K562 treated with DMSO at 1 percent for 12 hours (cell line): ENCODE data around the gene KRTAP4-1. TPM values are rescaled to one million over a fixed set of nuclear protein-coding genes. Genes with fewer than 3 reads are reported as not detected.

Experiments used
- total RNA-seq: library from RNA; unstranded; fragments of 300-600 nt; gene quantifications from 2 replicates; pipeline ENCODE4 v1.2.3, GENCODE V29; 2022; ENCODE audit not compliant: insufficient read depth

KRTAP4-1 gene
- not detected in 2 replicates for total RNA-seq

GRCh38 chr17:41184480-41184961 is at the start of gene KRTAP4-1:
KRTAP4-1 (minus strand) TSS chr17:41184911; CDS start chr17:41184854, 57 bp downstream.

GRCh38 chr17:41232399-41233105 is 47.8 kb upstream of the KRTAP4-1 start, which contains the start of gene KRTAP9-3:
KRTAP9-3 (plus strand) TSS chr17:41232449; CDS start chr17:41232502, 53 bp downstream.

GRCh38 chr17:41226598-41227095 is 41.9 kb upstream of the KRTAP4-1 start, which contains the start of gene KRTAP9-2:
KRTAP9-2 (plus strand) TSS chr17:41226648; CDS start chr17:41226655, 7 bp downstream.

GRCh38 chr17:41189837-41190318 is 5.2 kb upstream of the KRTAP4-1 start, which contains the start of gene KRTAP9-1:
KRTAP9-1 (plus strand) TSS chr17:41189887; CDS start chr17:41189887, 0 bp downstream.

GRCh38 chr17:41177727-41178271 is 6.9 kb downstream of the KRTAP4-1 start, which contains the start of gene KRTAP4-2:
KRTAP4-2 (minus strand) TSS chr17:41178221; CDS start chr17:41178164, 57 bp downstream.

GRCh38 chr17:41168121-41168520 is 16.6 kb downstream of the KRTAP4-1 start, which contains the start of gene KRTAP4-3:
KRTAP4-3 (minus strand) TSS chr17:41168221; CDS start chr17:41168172, 49 bp downstream.

GRCh38 chr17:41160648-41161047 is 24.1 kb downstream of the KRTAP4-1 start, which contains the start of gene KRTAP4-4:
KRTAP4-4 (minus strand) TSS chr17:41160748; CDS start chr17:41160691, 57 bp downstream.

GRCh38 chr17:41149652-41149985 is 35.1 kb downstream of the KRTAP4-1 start, which contains the start of gene KRTAP4-5:
KRTAP4-5 (minus strand) TSS chr17:41149825; CDS start chr17:41149767, 58 bp downstream.

GRCh38 chr17:41140360-41141131 is 44.2 kb downstream of the KRTAP4-1 start, which contains the start of gene KRTAP4-6:
KRTAP4-6 (minus strand) TSS chr17:41140544; CDS start chr17:41140487, 57 bp downstream.

Other genes with a start within 250 kb of the KRTAP4-1 start
- gene KRT23, start 247.3 kb downstream of the KRTAP4-1 start, total RNA-seq: not detected in 2 replicates
- gene KRT39, start 218.0 kb downstream of the KRTAP4-1 start, total RNA-seq: not detected in 2 replicates
- not detected in 2 replicates for gene KRT40, start 200.6 kb downstream of the KRTAP4-1 start, total RNA-seq
- gene KRTAP3-3, start 190.7 kb downstream of the KRTAP4-1 start, total RNA-seq: not detected in 2 replicates
- not detected in 2 replicates for gene KRTAP3-2, start 185.0 kb downstream of the KRTAP4-1 start, total RNA-seq
- gene KRTAP3-1, start 175.8 kb downstream of the KRTAP4-1 start, total RNA-seq: not detected in 2 replicates
- gene KRTAP1-5, start 157.7 kb downstream of the KRTAP4-1 start, total RNA-seq: not detected in 2 replicates
- gene KRTAP1-4, start 154.7 kb downstream of the KRTAP4-1 start, total RNA-seq: not detected in 2 replicates
- gene KRTAP1-3, start 150.0 kb downstream of the KRTAP4-1 start, total RNA-seq: not detected in 2 replicates
- gene KRTAP1-1, start 143.5 kb downstream of the KRTAP4-1 start, total RNA-seq: not detected in 2 replicates
- not detected in 2 replicates for gene KRTAP2-1, start 137.6 kb downstream of the KRTAP4-1 start, total RNA-seq
- gene KRTAP2-2, start 129.7 kb downstream of the KRTAP4-1 start, total RNA-seq: not detected in 2 replicates
- not detected in 2 replicates for gene KRTAP2-3, start 124.8 kb downstream of the KRTAP4-1 start, total RNA-seq
- not detected in 2 replicates for gene KRTAP2-4, start 119.0 kb downstream of the KRTAP4-1 start, total RNA-seq
- gene KRTAP4-7, start 100.8 kb downstream of the KRTAP4-1 start, total RNA-seq: not detected in 2 replicates
- gene KRTAP4-8, start 86.8 kb downstream of the KRTAP4-1 start, total RNA-seq: not detected in 2 replicates
- not detected in 2 replicates for gene KRTAP4-16, start 82.7 kb downstream of the KRTAP4-1 start, total RNA-seq
- not detected in 2 replicates for gene KRTAP4-9, start 79.5 kb downstream of the KRTAP4-1 start, total RNA-seq
- not detected in 2 replicates for gene KRTAP4-11, start 66.5 kb downstream of the KRTAP4-1 start, total RNA-seq
- not detected in 2 replicates for gene KRTAP4-12, start 60.7 kb downstream of the KRTAP4-1 start, total RNA-seq
- not detected in 2 replicates for gene KRTAP4-6, start 44.4 kb downstream of the KRTAP4-1 start, total RNA-seq
- not detected in 2 replicates for gene KRTAP4-5, start 35.1 kb downstream of the KRTAP4-1 start, total RNA-seq
- not detected in 2 replicates for gene KRTAP4-4, start 24.2 kb downstream of the KRTAP4-1 start, total RNA-seq
- not detected in 2 replicates for gene KRTAP4-3, start 16.7 kb downstream of the KRTAP4-1 start, total RNA-seq
- not detected in 2 replicates for gene KRTAP4-2, start 6.7 kb downstream of the KRTAP4-1 start, total RNA-seq
- gene KRTAP9-1, start 5.0 kb upstream of the KRTAP4-1 start, total RNA-seq: not detected in 2 replicates
- not detected in 2 replicates for gene KRTAP9-2, start 41.7 kb upstream of the KRTAP4-1 start, total RNA-seq
- not detected in 2 replicates for gene KRTAP9-3, start 47.5 kb upstream of the KRTAP4-1 start, total RNA-seq
- not detected in 2 replicates for gene KRTAP9-8, start 53.1 kb upstream of the KRTAP4-1 start, total RNA-seq
- gene KRTAP9-4, start 64.8 kb upstream of the KRTAP4-1 start, total RNA-seq: not detected in 2 replicates
- not detected in 2 replicates for gene KRTAP9-9, start 70.5 kb upstream of the KRTAP4-1 start, total RNA-seq
- gene KRTAP9-6, start 80.5 kb upstream of the KRTAP4-1 start, total RNA-seq: not detected in 2 replicates
- not detected in 2 replicates for gene KRTAP9-7, start 90.8 kb upstream of the KRTAP4-1 start, total RNA-seq
- not detected in 2 replicates for gene KRTAP29-1, start 117.9 kb upstream of the KRTAP4-1 start, total RNA-seq
- not detected in 2 replicates for gene KRTAP16-1, start 124.4 kb upstream of the KRTAP4-1 start, total RNA-seq
- gene KRTAP17-1, start 130.8 kb upstream of the KRTAP4-1 start, total RNA-seq: not detected in 2 replicates
- gene KRT33A, start 165.9 kb upstream of the KRTAP4-1 start, total RNA-seq: not detected in 2 replicates
- not detected in 2 replicates for gene KRT33B, start 184.9 kb upstream of the KRTAP4-1 start, total RNA-seq
- gene KRT34, start 197.4 kb upstream of the KRTAP4-1 start, total RNA-seq: not detected in 2 replicates
- gene KRT31, start 212.7 kb upstream of the KRTAP4-1 start, total RNA-seq: not detected in 2 replicates
- gene KRT37, start 239.7 kb upstream of the KRTAP4-1 start, total RNA-seq: not detected in 2 replicates